NK-92 (cell line): ENCODE results near the gene MAU2.
"Not testable (repeated sequence)": the region's sequence is repeated elsewhere in the genome, so short reads cannot be mapped to it uniquely, and the experiment has no call there.

ENCODE experiments used
- DNase-seq: peaks from one replicate; lab custom pipeline; 2025; ENCODE audit not compliant: unreplicated experiment; lab: John Stamatoyannopoulos, UW

The MAU2 gene

GRCh38 chr19:19345232-19345631 lies 24.6 kb downstream of the MAU2 start:
- DNase-seq = no peak

- DNase-seq = no peak
These were observed 25.3 kb downstream of the MAU2 start for GRCh38 chr19:19345970-19346369.

- DNase-seq = no peak
These were observed 26.9 kb downstream of the MAU2 start for GRCh38 chr19:19347401-19348110.

- no peak for DNase-seq
These were observed 27.6 kb downstream of the MAU2 start for GRCh38 chr19:19348266-19348665.

- DNase-seq = no peak
These were observed 28.7 kb downstream of the MAU2 start for GRCh38 chr19:19349365-19349764.

- DNase-seq = not testable (repeated sequence)
These were observed 30.1 kb downstream of the MAU2 start for GRCh38 chr19:19350756-19351155.

GRCh38 chr19:19352823-19353222 lies 32.2 kb downstream of the MAU2 start:
- DNase-seq = no peak

- DNase-seq = no peak
These were observed 33.4 kb downstream of the MAU2 start for GRCh38 chr19:19354007-19354406.

GRCh38 chr19:19354932-19355331 lies 34.3 kb downstream of the MAU2 start:
- no peak for DNase-seq

- no peak for DNase-seq
These were observed 35.0 kb downstream of the MAU2 start for GRCh38 chr19:19355606-19356139.

- no peak for DNase-seq
These were observed 35.9 kb downstream of the MAU2 start for GRCh38 chr19:19356500-19356899.

GRCh38 chr19:19356901-19357566 lies 36.4 kb downstream of the MAU2 start:
- DNase-seq = no peak

- no peak for DNase-seq
These were observed 40.5 kb downstream of the MAU2 start for GRCh38 chr19:19361075-19361594.

GRCh38 chr19:19362075-19362474 lies 41.4 kb downstream of the MAU2 start:
- DNase-seq = no peak

GRCh38 chr19:19366434-19367396 lies 46.1 kb downstream of the MAU2 start:
- DNase-seq = no peak

- DNase-seq = no peak
These were observed 47.5 kb downstream of the MAU2 start for GRCh38 chr19:19368087-19368486.

- no peak for DNase-seq
These were observed 50.4 kb downstream of the MAU2 start for GRCh38 chr19:19371059-19371458.

GRCh38 chr19:19372656-19373416 lies 52.2 kb downstream of the MAU2 start:
- no peak for DNase-seq

- no peak for DNase-seq
These were observed 58.9 kb downstream of the MAU2 start for GRCh38 chr19:19379527-19379926.

GRCh38 chr19:19380316-19380715 lies 59.7 kb downstream of the MAU2 start:
- DNase-seq = not testable (repeated sequence)
